A673 (cell line): ENCODE measurements around the gene MEAK7. TPM values are rescaled to one million over a fixed set of nuclear protein-coding genes. Genes with fewer than 3 reads are reported as not detected.

Source experiments
- BruUV-seq: library from RNA; stranded (reverse); fragments of 400-500 nt; replicated peaks from 2 replicates; lab custom pipeline; 2021; lab: Mats Ljungman, UMichigan
- CTCF ChIA-PET: fragments of 300-600 bp; sonication (Branson Sonifier 250); formaldehyde crosslinking; loops from one replicate; lab custom pipeline; 2022; ENCODE audit warnings: antibody characterized with exemption; lab: Charles Lee
- POLR2A ChIA-PET: fragments of 300-600 bp; sonication (Branson Sonifier 250); formaldehyde crosslinking; loops from one replicate; lab custom pipeline; 2022; ENCODE audit warnings: antibody characterized with exemption; ENCODE audit not compliant: low non-redundant PET; lab: Charles Lee
- DNase-seq: peaks from one replicate; pipeline ENCODE4 v3.0.0-alpha.2; 2015; ENCODE audit warnings: low spot score
- H3K27ac ChIP-seq: fragments of 200-600 bp; sonication (generic); 2 replicates; pipeline ENCODE4 v1.5.1; 2016; ENCODE audit warnings: mixed run types, low read depth, mild to moderate bottlenecking, mixed read lengths, antibody characterized with exemption, low read length; ENCODE audit not compliant: poor library complexity, severe bottlenecking
- H3K27me3 ChIP-seq: fragments of 200-600 bp; sonication (generic); replicated peaks from 2 replicates; pipeline ENCODE4 v1.6.1; 2017; ENCODE audit warnings: mixed run types, low read depth, mild to moderate bottlenecking, mixed read lengths, antibody characterized with exemption, low read length; ENCODE audit not compliant: insufficient read depth, poor library complexity
- H3K36me3 ChIP-seq: fragments of 200-600 bp; sonication (generic); 2 replicates; pipeline ENCODE4 v1.6.1; 2016; ENCODE audit warnings: mixed run types, mild to moderate bottlenecking, mixed read lengths, antibody characterized with exemption, low read length; ENCODE audit not compliant: insufficient read depth, poor library complexity, severe bottlenecking
- H3K4me1 ChIP-seq: fragments of 200-600 bp; sonication (generic); 2 replicates; pipeline ENCODE4 v1.6.1; 2017; ENCODE audit warnings: mixed run types, mild to moderate bottlenecking, mixed read lengths, antibody characterized with exemption, low read length; ENCODE audit not compliant: insufficient read depth, poor library complexity, severe bottlenecking
- H3K4me3 ChIP-seq: fragments of 200-600 bp; sonication (generic); 2 replicates; pipeline ENCODE4 v1.5.1; 2016; ENCODE audit warnings: low read depth, mixed run types, mild to moderate bottlenecking, mixed read lengths, low read length; ENCODE audit not compliant: poor library complexity, severe bottlenecking
- H3K9me3 ChIP-seq: fragments of 200-600 bp; sonication (generic); 2 replicates; pipeline ENCODE4 v1.6.1; 2016; ENCODE audit warnings: mixed run types, low read depth, mild to moderate bottlenecking, mixed read lengths, antibody characterized with exemption, low read length; ENCODE audit not compliant: poor library complexity, severe bottlenecking
- CTCF ChIP-seq: fragments of 300-800, 200-600 bp; sonication (generic); conservative IDR thresholded peaks from 2 replicates; pipeline ENCODE4 v1.5.1; 2017; ENCODE audit warnings: low read depth, mild to moderate bottlenecking, antibody characterized with exemption, low read length, moderate library complexity, mixed read lengths
- EZH2 ChIP-seq: fragments of 200-600 bp; sonication (generic); IDR thresholded peaks from 2 replicates; pipeline ENCODE4 v1.6.1; 2017; ENCODE audit warnings: borderline replicate concordance, low read depth, mild to moderate bottlenecking, mixed read lengths, antibody characterized with exemption, low read length; ENCODE audit not compliant: poor library complexity, severe bottlenecking
- intact Hi-C: fragments of 100-400 bp; cut with micrococcal nuclease; formaldehyde crosslinking; loops from one replicate; pipeline ENCODE4 v1.10.0; 2022; ENCODE audit not compliant: unreplicated experiment
- total RNA-seq: library from RNA; stranded (reverse); gene quantifications from 2 replicates; pipeline ENCODE4 v1.2.3, GENCODE V29; 2021

Gene MEAK7
- total RNA-seq, 1 experiment from 2014 or later, result 11.6 TPM

DNA sequence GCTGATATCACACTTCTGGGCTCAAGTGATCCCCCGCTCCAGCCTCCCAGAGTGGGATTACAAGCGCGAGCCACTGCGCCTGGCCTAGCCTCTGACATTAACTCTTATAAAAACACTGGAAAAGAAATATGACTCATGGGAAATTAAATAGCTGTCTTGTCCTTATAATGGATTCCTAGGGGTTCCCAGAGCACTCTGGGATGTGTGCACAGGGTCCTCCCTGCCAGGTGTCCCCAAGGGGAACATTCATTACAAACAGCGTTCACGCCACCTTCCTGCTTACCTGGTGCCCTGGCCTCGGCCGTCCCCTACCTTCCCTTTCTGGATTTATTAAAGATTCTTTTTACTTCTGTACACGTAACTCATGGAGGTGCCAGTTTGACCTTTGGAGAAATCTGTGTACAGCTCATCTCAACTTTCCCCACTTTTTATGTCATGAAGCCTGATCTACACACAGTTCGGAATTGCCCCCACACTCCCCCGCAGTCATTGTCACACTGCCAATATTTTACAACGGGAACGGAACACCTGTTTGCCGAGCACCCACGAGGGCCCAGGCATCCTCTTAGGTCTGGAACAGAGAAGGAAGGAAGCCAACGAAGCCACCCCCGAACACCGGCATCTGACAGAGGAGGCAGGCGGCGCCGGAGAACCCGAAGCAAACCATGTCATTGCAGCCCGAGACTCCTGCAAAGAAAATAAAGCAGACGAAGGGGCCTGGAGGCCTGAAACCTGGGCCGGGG lies 39.7 kb upstream of the MEAK7 start:
- Histone ChIP-seq H3K36me3 (no peaks in the 10 kb centered on the region), H3K27me3 (no peaks in the 10 kb centered on the region), H3K4me3 (no peak overlapping the region), H3K4me1 (peaks cover 3% of the 10 kb centered on the region), H3K27ac (no peak overlapping the region), H3K9me3 (no peaks in the 10 kb centered on the region)
- CTCF ChIA-PET, result no interaction called here
- no TSS peak for BruUV-seq
- no peak for DNase-seq
- intact Hi-C loops, result no loop called here
- POLR2A ChIA-PET, result no interaction called here
- TF ChIP-seq EZH2 (no peak), CTCF (no peak)

GRCh38 chr16:84543253-84543652 lies 38.8 kb upstream of the MEAK7 start:
- TF ChIP-seq EZH2, result no peak
- DNase-seq, result no peak
- no TSS peak for BruUV-seq
- Histone ChIP-seq H3K36me3 (no peaks in the 10 kb centered on the region), H3K27me3 (no peaks in the 10 kb centered on the region), H3K4me3 (no peak overlapping the region), H3K9me3 (no peaks in the 10 kb centered on the region), H3K4me1 (peaks cover 3% of the 10 kb centered on the region), H3K27ac (no peak overlapping the region)
- CTCF ChIA-PET, result no interaction called here
- intact Hi-C loops, result no loop called here
- POLR2A ChIA-PET, result no interaction called here

DNA sequence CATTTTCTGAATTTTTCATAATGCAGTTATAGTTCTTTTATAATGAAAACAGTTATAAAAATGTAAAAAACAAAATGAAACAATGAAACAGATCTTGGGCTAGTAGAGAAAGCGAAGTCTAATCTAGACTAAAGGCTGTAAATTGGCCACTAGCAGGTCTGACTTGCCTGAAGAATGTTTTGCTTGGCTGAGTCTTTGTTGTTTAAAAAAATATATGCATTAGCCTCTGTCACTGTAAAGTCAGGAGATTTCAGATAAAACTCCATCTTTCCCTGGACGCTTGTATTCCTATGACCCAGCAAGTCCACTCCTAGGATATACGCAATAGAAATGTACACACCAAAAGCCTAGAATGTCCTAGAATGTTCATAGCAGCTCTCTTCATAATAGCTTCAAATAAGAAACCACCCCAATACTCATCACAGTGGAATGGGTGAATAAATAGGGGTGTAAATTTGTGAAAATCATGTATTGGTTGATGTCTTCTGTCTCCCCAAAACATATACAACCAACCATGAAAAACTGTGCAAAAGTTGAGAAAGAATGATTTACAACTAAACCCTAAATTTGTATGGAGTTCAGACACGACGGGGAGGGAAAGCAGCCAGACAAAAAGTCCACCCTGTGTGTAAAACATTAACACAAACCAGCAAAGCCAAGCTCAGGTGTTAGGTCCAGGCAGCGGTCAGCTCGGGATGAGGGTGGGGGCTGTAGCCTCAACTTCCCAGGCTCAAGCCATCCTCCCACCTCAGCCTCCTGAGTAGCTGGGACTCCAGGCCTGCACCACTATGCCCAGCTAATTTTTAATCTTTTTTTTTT lies 37.7 kb upstream of the MEAK7 start:
- POLR2A ChIA-PET, result no interaction called here

More for the DNA sequence above, 37.7 kb upstream of the MEAK7 start:
- no TSS peak for BruUV-seq
- intact Hi-C loops, result no loop called here
- Histone ChIP-seq H3K4me1 (peaks cover 3% of the 10 kb centered on the region), H3K27ac (no peak overlapping the region), H3K4me3 (no peak overlapping the region), H3K9me3 (no peaks in the 10 kb centered on the region), H3K27me3 (no peaks in the 10 kb centered on the region), H3K36me3 (no peaks in the 10 kb centered on the region)
- TF ChIP-seq CTCF, result no peak
- TF ChIP-seq EZH2, result no peak
- CTCF ChIA-PET, result no interaction called here
- DNase-seq, result no peak
